ENCODE results near the gene FYB1.

DNA sequence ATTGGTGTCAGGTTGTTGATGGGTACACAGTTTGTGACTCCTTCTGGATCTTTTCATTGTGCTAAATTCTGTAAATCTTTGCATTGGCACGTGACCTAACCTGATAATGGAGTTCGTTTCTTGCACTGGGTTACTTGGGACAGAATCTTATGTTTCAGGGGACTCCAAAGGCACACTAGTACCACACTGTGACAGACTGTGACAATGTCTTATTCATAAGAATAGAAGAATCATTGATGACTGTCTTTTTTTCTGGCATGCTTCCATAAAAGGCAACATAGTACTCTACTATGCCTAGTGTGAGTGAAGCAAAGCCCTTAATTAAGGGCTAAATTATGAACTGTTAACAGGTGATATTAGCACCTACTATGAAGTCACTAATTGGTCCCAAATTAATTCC is 109.8 kb downstream of the FYB1 start:
- TF ChIP-seq, protein P1, sequence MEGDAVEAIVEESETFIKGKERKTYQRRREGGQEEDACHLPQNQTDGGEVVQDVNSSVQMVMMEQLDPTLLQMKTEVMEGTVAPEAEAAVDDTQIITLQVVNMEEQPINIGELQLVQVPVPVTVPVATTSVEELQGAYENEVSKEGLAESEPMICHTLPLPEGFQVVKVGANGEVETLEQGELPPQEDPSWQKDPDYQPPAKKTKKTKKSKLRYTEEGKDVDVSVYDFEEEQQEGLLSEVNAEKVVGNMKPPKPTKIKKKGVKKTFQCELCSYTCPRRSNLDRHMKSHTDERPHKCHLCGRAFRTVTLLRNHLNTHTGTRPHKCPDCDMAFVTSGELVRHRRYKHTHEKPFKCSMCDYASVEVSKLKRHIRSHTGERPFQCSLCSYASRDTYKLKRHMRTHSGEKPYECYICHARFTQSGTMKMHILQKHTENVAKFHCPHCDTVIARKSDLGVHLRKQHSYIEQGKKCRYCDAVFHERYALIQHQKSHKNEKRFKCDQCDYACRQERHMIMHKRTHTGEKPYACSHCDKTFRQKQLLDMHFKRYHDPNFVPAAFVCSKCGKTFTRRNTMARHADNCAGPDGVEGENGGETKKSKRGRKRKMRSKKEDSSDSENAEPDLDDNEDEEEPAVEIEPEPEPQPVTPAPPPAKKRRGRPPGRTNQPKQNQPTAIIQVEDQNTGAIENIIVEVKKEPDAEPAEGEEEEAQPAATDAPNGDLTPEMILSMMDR (IDR thresholded peaks at IDR 0.05; ENCODE audit: insufficient read depth, low read depth, low read length) = no peak
- TF ChIP-seq EZH2 (IDR thresholded peaks at IDR 0.05; ENCODE audit: insufficient read depth, low read length) = no peak
